Measurements from ENCODE around the gene ZMYND8. TPM values are rescaled to one million over a fixed set of nuclear protein-coding genes. Genes with fewer than 3 reads are reported as not detected.
A peak's percentile ranks its signal among the peaks of the same experiment; 100 is the strongest.

Gene ZMYND8
- total and polyA plus RNA-seq, 2 of the 4 experiments (the other 2 are of a cell fraction): 24.0 to 28.2 TPM

- WGBS, 2 experiments (ENCODE audit: extremely low coverage in 2 of 2, insufficient read length in 1 of 2): no CpG with 5 or more reads among the region's 2 CpGs
- H2BK15ac ChIP-seq (ENCODE audit: low read depth, low read length): peak overlapping the region; percentile 88; the same call in 1 of the 3 replicates
- CTCF ChIA-PET: interaction anchor here (0.5 to 6.6 kb wide), 13 partner anchors 15 to 346 kb away, joined by 3 to 101 read pairs (median 3); no protein-coding TSS in a partner anchor
- no peak for TF ChIP-seq CTCF (conservative IDR thresholded peaks at IDR 0.05; ENCODE audit: low read depth, low read length)
- no peak for TF ChIP-seq SMC3 (IDR thresholded peaks at IDR 0.05; ENCODE audit: low read depth, low read length)
- TF ChIP-seq POLR2A (IDR thresholded peaks at IDR 0.05; ENCODE audit: low read depth, low read length): no peak; the same call in 1 of the 2 replicates
- TF ChIP-seq USF2 (IDR thresholded peaks at IDR 0.05; ENCODE audit: low read depth, low read length): no peak
- TF ChIP-seq ELK1 (IDR thresholded peaks at IDR 0.05; ENCODE audit: borderline replicate concordance, low read depth, low read length): no peak
- TF ChIP-seq RCOR1 (IDR thresholded peaks at IDR 0.05; ENCODE audit: insufficient replicate concordance, low read length): no peak
- no peak for TF ChIP-seq RFX5 (IDR thresholded peaks at IDR 0.05; ENCODE audit: low read depth, low read length)
- no peak for TF ChIP-seq RAD21 (IDR thresholded peaks at IDR 0.05; ENCODE audit: low read length)
- H2AK5ac ChIP-seq (ENCODE audit: low read depth, low read length): peak overlapping the region; percentile 96; the same call in 1 of the 2 replicates
- H3K23ac ChIP-seq (ENCODE audit: low read depth, low read length): 0 out of 2 replicates have a peak overlapping the region, but pooled peaks have one; percentile 60
- no TSS peak for BruUV-seq (replicated peaks)
- in situ Hi-C loops (cut with MboI; ENCODE audit: low sequenced_read_pairs) (no loop called here), dilution Hi-C loops (cut with HindIII; ENCODE audit: low sequenced_read_pairs, unreplicated experiment) (loop anchor here (25.0 kb wide), 1 partner anchor 114 kb away; no protein-coding TSS in a partner anchor), intact Hi-C loops (cut with micrococcal nuclease) (loop anchor here (1.0 to 5.0 kb wide), 6 partner anchors 44 to 521 kb away; partner anchors contain the start of gene NCOA3)
- peak; percentile 34 for DNase-seq
- peak overlapping the region; percentile 53 to 84 for H4K8ac ChIP-seq (ENCODE audit: low read depth in 2 of 2, low read length in 2 of 2)
- POLR2A ChIA-PET (ENCODE audit: unreplicated experiment): interaction anchor here (1.0 to 1.4 kb wide), 2 partner anchors 77 to 82 kb away, joined by 3 to 9 read pairs; partner anchors contain the start of gene ZMYND8
- H3K4me2 ChIP-seq (ENCODE audit: low read depth, low read length): peak overlapping the region; percentile 8; the same call in 1 of the 2 replicates
- H3K79me1 ChIP-seq (ENCODE audit: low read depth in 1 of 2, low read length in 2 of 2): peaks cover 29 to 60% of the 10 kb centered on the region in 2 experiments
- peak overlapping the region; percentile 87 for H3K27ac ChIP-seq (ENCODE audit: insufficient read depth, low read length)
- H3K18ac ChIP-seq (ENCODE audit: low read depth, low read length): peak overlapping the region; percentile 94; the same call in 1 of the 2 replicates
- peaks cover 4% of the 10 kb centered on the region; the same call in 1 of the 2 replicates for H4K20me1 ChIP-seq (ENCODE audit: insufficient read depth, low read length)
- ATAC-seq (ENCODE audit: low read depth): no peak
- H3K56ac ChIP-seq (ENCODE audit: extremely low read depth, insufficient read depth, low read length): peak overlapping the region; percentile 68
- H4K91ac ChIP-seq (ENCODE audit: insufficient read depth, low read depth, low read length): peak overlapping the region; percentile 26
- peak overlapping the region; percentile 85 for H3K4ac ChIP-seq (ENCODE audit: low read depth, low read length)
- H3K14ac ChIP-seq (replicated peaks; ENCODE audit: low read depth, low read length): peak overlapping the region; percentile 82
- peaks cover 16% of the 10 kb centered on the region for H3K36me3 ChIP-seq (ENCODE audit: control insufficient read depth, insufficient read depth, low read length)
- no peaks in the 10 kb centered on the region for H3K27me3 ChIP-seq (ENCODE audit: control insufficient read depth, insufficient read depth, low read length)
- peaks cover 20% of the 10 kb centered on the region for H3K9me1 ChIP-seq (ENCODE audit: insufficient read depth, low read length)
- peak overlapping the region; percentile 98 for H2BK5ac ChIP-seq (ENCODE audit: low read depth, low read length, poor library complexity, severe bottlenecking)
- peak overlapping the region; percentile 91 for H2BK120ac ChIP-seq (ENCODE audit: low read depth, low read length)
- no peak overlapping the region for H3K4me3 ChIP-seq (ENCODE audit: insufficient read depth, low read depth, low read length)
- H2AK9ac ChIP-seq (replicated peaks; ENCODE audit: low read depth, low read length, poor library complexity): no peak overlapping the region
- H2AFZ ChIP-seq (replicated peaks; ENCODE audit: low read length, poor library complexity): no peak overlapping the region
- peaks cover 21% of the 10 kb centered on the region for H3K4me1 ChIP-seq (ENCODE audit: control insufficient read depth, insufficient read depth, low read length)
- peak overlapping the region; percentile 94; the same call in 1 of the 2 replicates for H4K5ac ChIP-seq (ENCODE audit: low read depth, low read length)
- no peaks in the 10 kb centered on the region for H3K9me3 ChIP-seq (ENCODE audit: control insufficient read depth, insufficient read depth, low read length)
- H2BK20ac ChIP-seq (ENCODE audit: low read depth, low read length): peak overlapping the region; percentile 89
- H3K9ac ChIP-seq (ENCODE audit: low read depth, low read length): peak overlapping the region; percentile 66; the same call in 1 of the 2 replicates
Observed at GRCh38 chr20:47273591-47274235, 82.8 kb downstream of the ZMYND8 start.

Data from IMR-90 (cell line).